Measurements from ENCODE around the gene NAA15. TPM values are rescaled to one million over a fixed set of nuclear protein-coding genes. Genes with fewer than 3 reads are reported as not detected.
A peak's percentile ranks its signal among the peaks of the same experiment; 100 is the strongest.

The NAA15 gene
- total and polyA plus RNA-seq, 11 donors = 8.7 to 50.8 (median 31.3) TPM

DNA sequence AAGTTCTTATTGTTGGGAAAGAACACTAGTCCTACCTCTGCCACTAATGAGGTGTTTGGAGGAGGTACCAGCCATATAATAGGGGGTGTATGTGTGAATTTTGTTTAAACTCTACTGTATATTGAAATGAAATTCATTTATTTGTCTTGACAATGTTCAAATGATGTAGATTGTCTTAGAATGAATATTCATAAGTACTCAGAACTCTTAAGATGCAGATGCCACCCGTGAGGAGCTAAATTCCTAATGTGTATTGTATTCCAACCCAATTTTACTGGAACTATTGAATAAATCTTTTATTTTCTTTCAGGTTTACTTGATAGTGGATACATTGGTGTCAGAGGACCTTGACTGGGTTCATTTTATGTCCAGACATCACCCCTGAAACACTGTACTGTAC is 88.7 kb downstream of the NAA15 start:
- ATAC-seq = no peak
- no peaks in the 10 kb centered on the region for H3K9me3 ChIP-seq
- 94 to 100% (median 96%) methylated on average over 1 of the region's 1 CpG for WGBS, 4 donors
- peaks cover 0 to 94% (median 78%) of the 10 kb centered on the region in 9 donors for H3K36me3 ChIP-seq
- intact Hi-C loops (cut with DNase I) = no loop called here
- DNase-seq = no peak
- no peaks in the 10 kb centered on the region for H3K27me3 ChIP-seq
- no peak for TF ChIP-seq POLR2A (IDR thresholded peaks at IDR 0.05)
- TF ChIP-seq, protein P1, sequence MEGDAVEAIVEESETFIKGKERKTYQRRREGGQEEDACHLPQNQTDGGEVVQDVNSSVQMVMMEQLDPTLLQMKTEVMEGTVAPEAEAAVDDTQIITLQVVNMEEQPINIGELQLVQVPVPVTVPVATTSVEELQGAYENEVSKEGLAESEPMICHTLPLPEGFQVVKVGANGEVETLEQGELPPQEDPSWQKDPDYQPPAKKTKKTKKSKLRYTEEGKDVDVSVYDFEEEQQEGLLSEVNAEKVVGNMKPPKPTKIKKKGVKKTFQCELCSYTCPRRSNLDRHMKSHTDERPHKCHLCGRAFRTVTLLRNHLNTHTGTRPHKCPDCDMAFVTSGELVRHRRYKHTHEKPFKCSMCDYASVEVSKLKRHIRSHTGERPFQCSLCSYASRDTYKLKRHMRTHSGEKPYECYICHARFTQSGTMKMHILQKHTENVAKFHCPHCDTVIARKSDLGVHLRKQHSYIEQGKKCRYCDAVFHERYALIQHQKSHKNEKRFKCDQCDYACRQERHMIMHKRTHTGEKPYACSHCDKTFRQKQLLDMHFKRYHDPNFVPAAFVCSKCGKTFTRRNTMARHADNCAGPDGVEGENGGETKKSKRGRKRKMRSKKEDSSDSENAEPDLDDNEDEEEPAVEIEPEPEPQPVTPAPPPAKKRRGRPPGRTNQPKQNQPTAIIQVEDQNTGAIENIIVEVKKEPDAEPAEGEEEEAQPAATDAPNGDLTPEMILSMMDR (IDR thresholded peaks at IDR 0.05) = no peak
- no peaks in the 10 kb centered on the region for H3K4me1 ChIP-seq
- no peak overlapping the region for H3K4me3 ChIP-seq
- no peak overlapping the region for H3K27ac ChIP-seq

DNA sequence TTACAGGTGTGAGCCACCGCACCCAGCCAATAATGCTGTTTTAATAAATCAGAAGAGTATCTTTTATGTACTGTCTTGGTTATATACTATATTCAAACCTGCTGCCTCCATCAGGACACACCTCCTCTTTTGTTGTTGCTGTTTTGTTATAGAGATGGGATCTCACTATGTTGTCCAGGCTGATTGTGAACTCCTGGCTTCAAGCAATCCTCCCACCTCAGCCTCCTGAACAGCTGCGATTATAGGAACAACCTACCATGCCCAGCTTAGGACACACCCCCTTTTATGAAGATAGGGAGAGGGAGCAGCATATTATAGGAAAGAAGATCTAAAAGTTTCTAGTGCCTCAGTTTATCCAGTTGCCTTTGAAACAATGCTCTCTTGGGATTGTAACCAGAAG is 90.4 kb downstream of the NAA15 start:
- H3K27me3 ChIP-seq = no peaks in the 10 kb centered on the region
- H3K4me1 ChIP-seq = no peaks in the 10 kb centered on the region
- H3K36me3 ChIP-seq = peaks cover 0 to 88% (median 63%) of the 10 kb centered on the region in 9 donors
- DNase-seq (no peak), ATAC-seq (no peak)
- no peaks in the 10 kb centered on the region for H3K9me3 ChIP-seq
- TF ChIP-seq POLR2A (IDR thresholded peaks at IDR 0.05) = no peak
- TF ChIP-seq, protein P1 (IDR thresholded peaks at IDR 0.05) = no peak
- H3K4me3 ChIP-seq = no peak overlapping the region
- intact Hi-C loops (cut with DNase I) = no loop called here
- no peak overlapping the region for H3K27ac ChIP-seq
- 87 to 97% (median 92%) methylated on average over 2 of the region's 2 CpGs for WGBS, 4 donors

DNA sequence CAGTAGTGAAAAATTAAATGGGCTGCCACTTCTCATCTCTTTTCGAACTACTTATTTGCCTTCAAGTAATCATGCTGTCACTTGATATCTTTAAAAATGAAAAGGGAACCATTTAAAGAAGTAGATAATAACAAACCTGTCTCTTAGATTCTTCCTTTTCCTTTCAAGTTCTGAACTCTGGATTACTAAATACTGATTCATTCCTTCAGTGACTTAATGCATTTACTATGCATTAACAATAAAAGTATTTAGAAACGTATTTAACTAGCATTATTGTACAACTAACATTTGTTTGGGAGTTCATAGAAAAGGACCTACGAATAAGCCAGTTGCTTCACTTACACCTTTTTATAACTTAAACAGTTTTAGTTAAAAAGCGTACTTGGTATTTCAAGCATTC is 91.5 kb downstream of the NAA15 start:
- no peak for DNase-seq

DNA sequence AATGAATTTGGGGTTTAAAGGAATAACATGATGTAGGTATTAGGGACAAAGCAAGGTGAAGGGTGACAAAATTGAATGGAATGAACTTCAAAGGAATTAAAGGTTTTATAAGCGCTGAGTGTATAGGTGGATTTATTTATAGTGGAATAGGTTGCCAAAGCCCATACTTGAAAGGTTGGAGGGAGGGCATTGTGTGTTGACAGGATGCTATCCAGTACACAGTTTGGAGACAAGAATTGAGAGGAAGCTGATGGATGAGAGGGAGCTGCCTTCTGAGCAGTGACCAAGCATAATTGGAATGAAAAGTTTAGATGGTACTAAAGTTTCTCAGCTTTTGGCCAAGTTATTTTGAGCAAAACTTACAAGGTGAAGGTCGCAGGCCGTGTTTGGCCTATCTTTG is 100.1 kb downstream of the NAA15 start:
- 60 to 76% (median 67%) methylated on average over 3 of the region's 3 CpGs for WGBS, 4 donors
- intact Hi-C loops (cut with DNase I) = no loop called here
- Histone ChIP-seq H3K4me1 (peaks cover 0 to 8% (median 0%) of the 10 kb centered on the region in 12 donors), H3K4me3 (no peak overlapping the region), H3K27ac (no peak overlapping the region), H3K27me3 (no peaks in the 10 kb centered on the region), H3K9me3 (no peaks in the 10 kb centered on the region), H3K36me3 (peaks cover 0 to 22% (median 3%) of the 10 kb centered on the region in 9 donors)
- ATAC-seq = peak in 1 of 4 donors; percentile 28
- no peak for DNase-seq
- no peak for TF ChIP-seq POLR2A (IDR thresholded peaks at IDR 0.05)
- TF ChIP-seq, protein P1 (IDR thresholded peaks at IDR 0.05) = no peak

More for the DNA sequence above, 91.5 kb downstream of the NAA15 start:
- TF ChIP-seq, protein P1 (IDR thresholded peaks at IDR 0.05) = no peak
- no peak for TF ChIP-seq POLR2A (IDR thresholded peaks at IDR 0.05)
- no peak for ATAC-seq
- no peaks in the 10 kb centered on the region for H3K4me1 ChIP-seq
- no peaks in the 10 kb centered on the region for H3K27me3 ChIP-seq
- H3K4me3 ChIP-seq = no peak overlapping the region
- no peaks in the 10 kb centered on the region for H3K9me3 ChIP-seq
- no peak overlapping the region for H3K27ac ChIP-seq
- peaks cover 0 to 85% (median 52%) of the 10 kb centered on the region in 9 donors for H3K36me3 ChIP-seq
- 93 to 95% (median 95%) methylated on average over 4 of the region's 4 CpGs for WGBS, 4 donors
- intact Hi-C loops (cut with DNase I) = no loop called here
